Renal pelvis (tissue), 4 donors: ENCODE measurements around the gene FLOT1. TPM values are rescaled to one million over a fixed set of nuclear protein-coding genes. Genes with fewer than 3 reads are reported as not detected.

Experiments used
- DNase-seq: peaks from one replicate; pipeline ENCODE4 v3.0.0-alpha.2; 2013
- polyA plus RNA-seq, 3 donors: library from polyadenylated mRNA; unstranded; fragments of 120-200 nt; gene quantifications; one replicate each; pipeline ENCODE4 v1.2.1, GENCODE V29; 2013; ENCODE audit not compliant: insufficient read length in 3 of 3

Gene FLOT1
- polyA plus RNA-seq, 3 donors: 138 to 144 (median 138) TPM

DNA sequence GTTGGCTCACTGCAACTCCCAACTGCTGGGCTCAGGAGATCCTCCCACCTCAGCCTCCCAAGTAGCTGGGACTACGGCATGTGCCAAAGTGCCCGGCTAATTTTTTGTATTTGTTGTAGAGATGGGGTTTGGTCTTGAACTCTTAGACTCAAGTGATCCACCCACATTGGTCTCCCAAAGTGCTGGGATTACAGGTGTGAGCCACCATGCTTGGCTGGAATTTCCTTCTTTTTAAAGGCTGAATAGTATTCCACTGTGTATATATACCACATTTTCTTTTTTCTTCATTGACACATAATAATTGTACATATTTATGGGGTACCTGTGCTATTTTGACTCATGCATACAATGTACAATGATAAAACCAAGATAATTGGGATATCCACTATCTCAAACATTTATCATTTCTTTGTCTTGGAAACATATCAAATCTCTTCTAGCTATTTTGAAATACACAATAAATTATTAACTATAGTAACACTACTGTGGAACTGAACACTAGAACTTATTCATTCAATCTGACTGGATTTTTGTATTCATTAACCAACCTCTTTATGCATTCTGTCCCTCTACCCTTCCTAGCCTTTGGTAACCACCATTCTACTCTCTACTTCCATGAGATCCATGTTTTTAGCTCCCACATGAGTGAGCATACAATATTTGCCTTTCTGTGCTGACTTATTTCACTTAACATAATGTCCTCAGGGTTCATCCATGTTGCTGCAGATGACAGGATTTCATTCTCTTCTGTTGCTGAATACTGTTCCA, 33.2 kb downstream of the FLOT1 start:
- DNase-seq: no peak

- DNase-seq: no peak
Observed at GRCh38 chr6:30707281-30707850, 35.1 kb downstream of the FLOT1 start.

GRCh38 chr6:30705620-30706019, 36.9 kb downstream of the FLOT1 start:
- DNase-seq: no peak

DNA sequence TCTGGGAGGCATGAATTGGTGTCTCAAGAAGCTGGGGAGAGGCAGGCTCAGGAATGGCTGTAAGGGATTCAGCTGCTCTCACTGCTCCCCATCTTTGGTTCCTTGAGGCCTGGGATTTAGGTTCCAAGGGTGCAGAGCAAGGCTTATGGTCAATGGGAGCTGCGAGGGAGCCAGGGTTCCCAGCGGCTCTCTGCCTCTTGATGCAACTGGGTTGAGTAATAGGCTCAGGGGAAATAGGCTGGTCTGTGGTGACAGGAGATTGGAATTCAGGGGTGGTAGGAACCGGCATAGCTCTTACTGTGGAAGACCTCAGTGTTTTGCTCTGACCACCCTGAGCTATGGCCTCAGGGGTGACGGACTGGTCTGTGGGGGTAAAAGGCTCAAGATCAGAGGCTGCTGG, 38.7 kb downstream of the FLOT1 start:
- DNase-seq: no peak

DNA sequence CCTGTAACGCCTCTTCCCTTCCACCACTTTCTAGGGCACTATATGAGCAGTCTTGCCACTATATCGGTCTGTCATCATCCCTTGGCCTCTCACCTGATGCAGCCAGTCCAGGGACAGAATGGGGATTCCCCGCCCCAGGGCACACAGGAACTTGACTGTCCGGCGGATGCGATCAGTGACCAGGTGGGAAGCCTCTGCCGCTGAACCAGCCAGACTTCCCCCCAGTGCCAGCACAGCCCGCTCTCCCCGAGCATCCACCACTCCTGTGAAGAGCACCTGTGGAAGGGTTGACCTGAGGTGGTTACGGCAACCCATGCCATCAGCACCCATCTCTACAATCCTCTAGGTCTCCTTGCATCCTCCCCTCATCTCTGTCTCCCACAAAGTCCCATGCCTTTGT, 39.5 kb downstream of the FLOT1 start:
- no peak for DNase-seq

DNA sequence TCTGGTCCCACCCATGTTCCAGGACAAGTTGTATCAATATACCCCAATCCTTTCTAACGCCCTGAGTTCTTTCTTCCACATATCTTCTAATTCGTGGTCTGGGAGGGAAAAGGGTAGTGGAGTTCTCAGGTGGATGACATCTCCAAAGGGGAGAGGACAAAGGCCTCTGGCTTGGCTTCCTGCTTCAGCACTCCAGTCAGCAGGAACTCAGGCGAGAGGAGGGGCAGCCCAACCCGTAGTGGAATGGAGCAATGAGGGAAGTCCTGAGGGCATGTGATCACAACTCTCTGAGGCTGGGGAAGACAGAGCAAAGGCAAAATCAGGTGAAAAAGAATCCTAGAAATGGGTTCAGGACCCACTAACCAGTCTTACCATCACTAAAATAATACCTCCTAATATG, 42.1 kb downstream of the FLOT1 start:
- no peak for DNase-seq

GRCh38 chr6:30696432-30696831, 46.1 kb downstream of the FLOT1 start:
- DNase-seq: no peak

GRCh38 chr6:30691208-30691847, 51.2 kb downstream of the FLOT1 start:
- DNase-seq: no peak

GRCh38 chr6:30690403-30691207, 51.9 kb downstream of the FLOT1 start, which contains the start of gene NRM:
NRM (minus strand) TSS chr6:30690984; CDS start chr6:30690974, 10 bp downstream.
- peak; percentile 88 for DNase-seq

GRCh38 chr6:30689985-30690384, 52.5 kb downstream of the FLOT1 start:
- no peak for DNase-seq

DNA sequence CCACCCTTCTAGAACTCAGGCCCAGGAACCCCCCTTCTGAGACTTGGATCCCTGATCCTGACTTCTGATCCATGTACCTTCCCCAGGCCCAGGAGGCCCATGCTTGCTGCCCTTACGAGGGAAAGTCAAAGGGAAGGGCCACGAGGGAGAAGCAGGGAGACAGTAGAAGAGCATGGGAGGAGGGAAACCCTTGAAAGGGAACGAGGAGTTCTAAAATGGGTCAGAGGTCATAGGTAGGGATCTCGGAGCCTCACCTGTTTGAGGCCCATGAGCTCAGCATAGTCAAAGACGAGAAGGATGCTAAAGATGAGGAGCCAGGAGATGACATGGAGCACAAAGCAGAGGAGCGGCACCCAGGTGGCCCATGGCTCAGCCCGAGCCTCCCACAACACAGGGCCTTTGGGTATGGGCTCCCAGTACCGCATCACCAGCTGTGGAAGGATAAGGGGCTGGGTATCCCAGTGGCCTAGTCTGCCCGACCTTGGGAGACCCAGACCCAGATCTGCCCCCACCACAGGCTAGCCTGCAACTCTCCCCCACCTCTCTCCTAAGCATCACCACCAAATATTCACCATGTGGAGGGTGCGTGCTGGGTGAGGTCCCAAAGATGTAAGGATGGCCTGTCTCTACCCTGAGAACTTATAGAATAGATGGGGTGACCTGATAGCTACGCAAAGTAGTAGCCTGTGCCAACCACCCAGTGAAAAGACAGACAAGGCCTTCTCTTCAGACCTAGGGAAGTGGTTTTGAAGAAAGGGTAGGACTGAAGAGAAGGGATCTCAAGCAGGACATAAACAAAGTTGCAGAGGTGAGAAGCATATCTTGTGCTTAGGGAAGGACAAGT, 53.2 kb downstream of the FLOT1 start:
- DNase-seq: no peak

GRCh38 chr6:30688569-30688968, 53.9 kb downstream of the FLOT1 start:
- no peak for DNase-seq

DNA sequence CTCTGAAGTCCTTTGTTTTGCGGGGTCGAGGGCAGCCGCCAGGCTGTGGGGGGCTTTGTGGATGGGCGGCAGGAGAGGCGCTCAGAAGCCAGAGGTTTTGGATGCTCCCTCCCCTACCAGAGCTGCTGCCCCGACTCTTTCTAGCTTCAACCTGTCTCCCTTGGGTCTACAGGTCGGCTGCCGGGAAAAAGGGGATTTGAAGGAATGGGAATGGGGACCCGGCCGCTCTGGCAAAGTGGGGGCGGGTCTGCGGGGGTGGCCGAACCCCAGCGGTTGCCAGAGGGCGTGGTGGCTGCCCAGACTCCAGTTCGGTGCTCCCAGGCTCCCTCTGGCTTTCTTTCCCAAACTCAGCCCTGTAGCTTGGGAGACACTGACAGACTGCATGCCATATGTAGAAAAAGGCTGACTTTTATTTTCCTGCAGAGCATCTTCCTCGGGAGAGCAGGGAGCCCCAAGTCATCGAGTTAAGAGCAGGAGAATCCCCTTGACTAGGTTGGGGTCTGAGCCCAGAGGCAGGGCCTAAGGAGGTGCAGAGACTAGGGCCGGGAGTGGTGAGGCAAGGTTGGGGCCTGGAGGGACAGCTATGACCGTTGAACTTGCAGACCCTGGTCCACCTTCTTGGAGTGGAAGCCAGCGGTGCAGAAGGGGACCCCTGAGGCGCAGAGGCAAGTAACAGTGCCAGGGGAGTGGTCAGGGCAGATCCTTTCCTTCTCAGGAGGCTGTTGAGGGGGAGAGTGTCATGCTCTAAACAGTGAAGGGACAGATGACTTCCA, 54.6 kb downstream of the FLOT1 start:
- DNase-seq: peak; percentile 33

DNA sequence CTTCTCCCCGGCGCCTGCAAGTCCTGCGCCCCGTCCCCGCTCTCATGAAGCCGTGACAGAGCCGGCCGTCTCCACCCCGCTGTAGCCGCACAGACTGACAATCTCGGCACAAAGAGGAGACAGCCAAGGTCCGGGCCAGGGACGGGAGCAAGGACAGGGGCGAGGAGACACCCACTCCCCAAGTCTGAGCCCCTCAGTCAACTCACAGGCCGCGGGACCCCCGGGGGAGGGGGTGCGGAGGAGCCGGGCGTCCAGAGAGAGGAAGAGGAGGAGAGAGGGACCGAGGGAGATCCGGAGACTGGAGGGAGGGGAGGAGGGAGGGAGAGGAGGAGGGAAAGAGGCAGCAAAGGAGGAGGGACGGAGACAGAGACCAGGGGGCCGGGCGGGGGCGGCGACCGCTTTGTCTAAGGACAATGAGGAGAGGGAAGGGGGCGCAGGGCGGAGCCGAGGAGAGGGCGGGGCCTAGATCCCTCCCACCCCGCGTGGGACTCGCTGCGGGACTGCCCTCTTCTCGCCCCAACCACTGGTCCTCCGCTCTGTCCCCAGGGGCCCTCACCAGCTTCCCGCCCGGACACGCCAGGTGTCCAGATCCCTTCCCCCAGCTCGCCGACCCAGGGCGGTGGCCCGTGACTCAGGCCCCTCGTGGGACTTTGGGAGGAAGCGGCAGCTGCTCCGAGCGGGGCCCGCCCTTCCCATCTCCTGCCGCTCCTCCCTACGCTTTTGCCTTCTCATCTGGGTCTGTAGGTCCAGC, 55.4 kb downstream of the FLOT1 start:
- peak; percentile 91 for DNase-seq

GRCh38 chr6:30686009-30686907, 56.2 kb downstream of the FLOT1 start, which contains the start of gene PPP1R18:
PPP1R18 (minus strand) TSS chr6:30686645; CDS start chr6:30686018, 627 bp downstream.
- peak; percentile 60 for DNase-seq

- DNase-seq: no peak
Observed at GRCh38 chr6:30685157-30686008, 57.1 kb downstream of the FLOT1 start.

GRCh38 chr6:30684386-30685156, 57.9 kb downstream of the FLOT1 start:
- no peak for DNase-seq
